WTC11 (cell line): ENCODE data around the gene MS4A6A. TPM values are rescaled to one million over a fixed set of nuclear protein-coding genes. Genes with fewer than 3 reads are reported as not detected.

Source experiments
- ATAC-seq: fragments of 200-7000 bp; cut with Tn5 transposase; 2 replicates; pipeline ENCODE4 v1.10.0; 2021; ENCODE audit warnings: mild to moderate bottlenecking, moderate library complexity
- CTCF ChIA-PET: fragments of 300-600 bp; sonication (Branson Sonifier 250); formaldehyde crosslinking; loops from one replicate; lab custom pipeline; 2021; ENCODE audit warnings: antibody characterized with exemption; lab: Charles Lee
- POLR2A ChIA-PET: fragments of 350-600 bp; sonication (Branson Sonifier 250); formaldehyde crosslinking; loops from one replicate; lab custom pipeline; 2021; ENCODE audit warnings: antibody characterized with exemption; lab: Charles Lee
- DNase-seq: peaks from one replicate; pipeline ENCODE4 v3.0.0; 2021; ENCODE audit warnings: low spot score
- H3K27ac Mint-ChIP-seq: 2 replicates; pipeline ENCODE4 v1.8.0; 2021; ENCODE audit warnings: mixed read lengths
- H3K27me3 Mint-ChIP-seq: 2 replicates; pipeline ENCODE4 v1.8.0; 2021; ENCODE audit warnings: low read depth, mild to moderate bottlenecking, moderate library complexity, mixed read lengths
- H3K36me3 Mint-ChIP-seq: 2 replicates; pipeline ENCODE4 v1.8.0; 2021; ENCODE audit warnings: mixed read lengths
- H3K4me1 Mint-ChIP-seq: 2 replicates; pipeline ENCODE4 v1.8.0; 2022; ENCODE audit warnings: mixed read lengths
- H3K4me3 Mint-ChIP-seq: 2 replicates; pipeline ENCODE4 v1.8.0; 2021; ENCODE audit warnings: mild to moderate bottlenecking, moderate library complexity, mixed read lengths
- H3K9me3 Mint-ChIP-seq: 2 replicates; pipeline ENCODE4 v1.8.0; 2021; ENCODE audit warnings: mixed read lengths
- CREB1 ChIP-seq: sonication (generic); formaldehyde crosslinking; IDR thresholded peaks from 2 replicates; pipeline ENCODE4 v1.8.0; 2023; ENCODE audit warnings: mild to moderate bottlenecking, missing genetic modification reagents
- CREM ChIP-seq: sonication (generic); formaldehyde crosslinking; IDR thresholded peaks from 2 replicates; pipeline ENCODE4 v1.8.1; 2022; ENCODE audit warnings: mild to moderate bottlenecking, missing genetic modification reagents, moderate library complexity
- ELF4 ChIP-seq: sonication (generic); formaldehyde crosslinking; IDR thresholded peaks from 2 replicates; pipeline ENCODE4 v1.8.1; 2022; ENCODE audit warnings: low read depth, mild to moderate bottlenecking, moderate library complexity, missing genetic modification reagents
- EMX1 ChIP-seq: fragments of 250-450 bp; sonication (Bioruptor Pico); IDR thresholded peaks from 2 replicates; pipeline ENCODE4 v1.8.0; 2021; ENCODE audit warnings: mild to moderate bottlenecking
- ESRRA ChIP-seq: sonication (generic); formaldehyde crosslinking; IDR thresholded peaks from 2 replicates; pipeline ENCODE4 v1.8.1; 2022; ENCODE audit warnings: mild to moderate bottlenecking, missing genetic modification reagents, borderline replicate concordance
- FOXK1 ChIP-seq: sonication (generic); formaldehyde crosslinking; IDR thresholded peaks from 2 replicates; pipeline ENCODE4 v1.8.0; 2022; ENCODE audit warnings: mild to moderate bottlenecking, moderate library complexity, missing genetic modification reagents
- GRHL2 ChIP-seq: fragments of 250-450 bp; sonication (Bioruptor Pico); IDR thresholded peaks from 2 replicates; pipeline ENCODE4 v1.8.0; 2022; ENCODE audit warnings: mild to moderate bottlenecking, moderate library complexity; ENCODE audit not compliant: insufficient replicate concordance, severe bottlenecking
- GTF2I ChIP-seq: fragments of 250-450 bp; sonication (Bioruptor Pico); conservative IDR thresholded peaks from 2 replicates; pipeline ENCODE4 v1.4.0; 2021; ENCODE audit warnings: mild to moderate bottlenecking
- JUN ChIP-seq: sonication (generic); formaldehyde crosslinking; IDR thresholded peaks from 2 replicates; pipeline ENCODE4 v1.8.0; 2023; ENCODE audit warnings: mild to moderate bottlenecking, missing genetic modification reagents
- KAT7 ChIP-seq: sonication (generic); formaldehyde crosslinking; IDR thresholded peaks from 2 replicates; pipeline ENCODE4 v1.8.1; 2023; ENCODE audit warnings: missing genetic modification reagents, mild to moderate bottlenecking, borderline replicate concordance
- MXD4 ChIP-seq: fragments of 250-450 bp; sonication (Bioruptor Pico); IDR thresholded peaks from 2 replicates; pipeline ENCODE4 v1.8.0; 2021; ENCODE audit warnings: mild to moderate bottlenecking, moderate library complexity, borderline replicate concordance
- NR3C1 ChIP-seq: sonication (generic); formaldehyde crosslinking; conservative IDR thresholded peaks from 2 replicates; pipeline ENCODE4 v1.8.1; 2023; ENCODE audit warnings: low read depth, mild to moderate bottlenecking, missing genetic modification reagents
- SOX15 ChIP-seq: fragments of 250-450 bp; sonication (Bioruptor Pico); IDR thresholded peaks from 2 replicates; pipeline ENCODE4 v1.9.0; 2021; ENCODE audit warnings: mild to moderate bottlenecking
- ZNF138 ChIP-seq: sonication (generic); formaldehyde crosslinking; conservative IDR thresholded peaks from 2 replicates; pipeline ENCODE4 v1.8.1; 2022; ENCODE audit warnings: mild to moderate bottlenecking, moderate library complexity, missing genetic modification reagents
- ZNF263 ChIP-seq: sonication (generic); formaldehyde crosslinking; IDR thresholded peaks from 2 replicates; pipeline ENCODE4 v1.8.1; 2022; ENCODE audit warnings: low read depth, mild to moderate bottlenecking, moderate library complexity, missing genetic modification reagents
- ZNF396 ChIP-seq: fragments of 250-450 bp; sonication (Bioruptor Pico); IDR thresholded peaks from 2 replicates; pipeline ENCODE4 v1.8.0; 2021; ENCODE audit warnings: mild to moderate bottlenecking, moderate library complexity, borderline replicate concordance
- ZNF512 ChIP-seq: sonication (generic); formaldehyde crosslinking; IDR thresholded peaks from 2 replicates; pipeline ENCODE4 v1.8.1; 2022; ENCODE audit warnings: missing genetic modification reagents, borderline replicate concordance
- total RNA-seq: library from RNA; stranded (reverse); gene quantifications from 3 replicates; pipeline ENCODE4 v1.2.3, GENCODE V29; 2021
- TF ChIP-seq, protein P1 (sequence below): fragments of 250-450 bp; sonication (Bioruptor Pico); IDR thresholded peaks from 2 replicates; pipeline ENCODE4 v1.9.0; 2021; ENCODE audit warnings: mild to moderate bottlenecking
- TF ChIP-seq, protein P2 (sequence below): fragments of 200-600 bp; IDR thresholded peaks from 2 replicates; pipeline ENCODE4 v1.8.0; 2022; ENCODE audit warnings: antibody characterized with exemption
- TF ChIP-seq, protein P3 (sequence below): sonication (generic); formaldehyde crosslinking; IDR thresholded peaks from 2 replicates; pipeline ENCODE4 v1.8.0; 2023; ENCODE audit warnings: missing genetic modification reagents, mild to moderate bottlenecking, borderline replicate concordance
- TF ChIP-seq, protein P4 (sequence below): sonication (generic); formaldehyde crosslinking; IDR thresholded peaks from 2 replicates; pipeline ENCODE4 v1.8.0; 2022; ENCODE audit warnings: mild to moderate bottlenecking, missing genetic modification reagents

MS4A6A gene
- total RNA-seq, 1 experiment from 2014 or later = 0.39 TPM

GRCh38 chr11:60133917-60134316 is 49.0 kb downstream of the MS4A6A start:
- Mint-ChIP-seq H3K36me3 (peaks cover 17% of the 10 kb centered on the region), H3K4me1 (peaks cover 3% of the 10 kb centered on the region; the same call in 1 of the 2 replicates), H3K27me3 (no peaks in the 10 kb centered on the region)

DNA sequence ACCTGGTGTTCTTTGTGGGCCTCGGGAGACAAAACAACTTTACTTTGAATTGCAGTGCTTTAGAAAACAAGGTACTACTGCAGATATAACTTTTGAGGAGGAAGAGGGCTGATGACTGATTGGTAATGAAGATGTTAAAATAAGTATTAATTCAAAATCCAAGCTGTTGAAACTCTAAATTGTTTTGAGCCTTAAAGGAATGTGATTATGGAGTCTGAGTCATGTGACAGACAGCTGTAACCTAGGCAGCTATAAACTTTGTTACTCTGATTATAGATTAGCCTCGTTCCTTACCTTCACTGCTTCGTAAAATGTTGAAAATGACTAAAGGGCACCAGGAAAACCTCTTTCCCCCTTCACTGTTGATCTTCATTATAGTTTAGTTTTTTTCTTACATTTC is 51.0 kb downstream of the MS4A6A start:
- peaks cover 29% of the 10 kb centered on the region for H3K9me3 Mint-ChIP-seq
- DNase-seq = no peak
- H3K4me1 Mint-ChIP-seq = peaks cover 3% of the 10 kb centered on the region; the same call in 1 of the 2 replicates
- CTCF ChIA-PET = interaction anchor here (0.8 kb wide), 1 partner anchor 159 kb away, joined by 3 read pairs; no protein-coding TSS in a partner anchor
- TF ChIP-seq GRHL2 (CRISPR knock-in tag) (no peak), GTF2I (CRISPR knock-in tag) (no peak)
- TF ChIP-seq, protein P1, sequence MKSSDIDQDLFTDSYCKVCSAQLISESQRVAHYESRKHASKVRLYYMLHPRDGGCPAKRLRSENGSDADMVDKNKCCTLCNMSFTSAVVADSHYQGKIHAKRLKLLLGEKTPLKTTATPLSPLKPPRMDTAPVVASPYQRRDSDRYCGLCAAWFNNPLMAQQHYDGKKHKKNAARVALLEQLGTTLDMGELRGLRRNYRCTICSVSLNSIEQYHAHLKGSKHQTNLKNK (CRISPR knock-in tag) = no peak
- H3K36me3 Mint-ChIP-seq = peaks cover 17% of the 10 kb centered on the region
- no peaks in the 10 kb centered on the region for H3K27me3 Mint-ChIP-seq
- ATAC-seq = no peak
- no peak overlapping the region for H3K27ac Mint-ChIP-seq
- POLR2A ChIA-PET = no interaction called here
- no peak overlapping the region for H3K4me3 Mint-ChIP-seq

More at GRCh38 chr11:60133917-60134316, 49.0 kb downstream of the MS4A6A start:
- no peak for ATAC-seq
- Mint-ChIP-seq H3K9me3 (peaks cover 27% of the 10 kb centered on the region), H3K27ac (no peak overlapping the region), H3K4me3 (no peak overlapping the region)
- POLR2A ChIA-PET = no interaction called here
- DNase-seq = no peak
- CTCF ChIA-PET = no interaction called here
- TF ChIP-seq CREM = no peak

GRCh38 chr11:60130496-60130895 is 52.4 kb downstream of the MS4A6A start:
- no peak for TF ChIP-seq NR3C1 (CRISPR knock-in tag)
- TF ChIP-seq, protein P2, sequence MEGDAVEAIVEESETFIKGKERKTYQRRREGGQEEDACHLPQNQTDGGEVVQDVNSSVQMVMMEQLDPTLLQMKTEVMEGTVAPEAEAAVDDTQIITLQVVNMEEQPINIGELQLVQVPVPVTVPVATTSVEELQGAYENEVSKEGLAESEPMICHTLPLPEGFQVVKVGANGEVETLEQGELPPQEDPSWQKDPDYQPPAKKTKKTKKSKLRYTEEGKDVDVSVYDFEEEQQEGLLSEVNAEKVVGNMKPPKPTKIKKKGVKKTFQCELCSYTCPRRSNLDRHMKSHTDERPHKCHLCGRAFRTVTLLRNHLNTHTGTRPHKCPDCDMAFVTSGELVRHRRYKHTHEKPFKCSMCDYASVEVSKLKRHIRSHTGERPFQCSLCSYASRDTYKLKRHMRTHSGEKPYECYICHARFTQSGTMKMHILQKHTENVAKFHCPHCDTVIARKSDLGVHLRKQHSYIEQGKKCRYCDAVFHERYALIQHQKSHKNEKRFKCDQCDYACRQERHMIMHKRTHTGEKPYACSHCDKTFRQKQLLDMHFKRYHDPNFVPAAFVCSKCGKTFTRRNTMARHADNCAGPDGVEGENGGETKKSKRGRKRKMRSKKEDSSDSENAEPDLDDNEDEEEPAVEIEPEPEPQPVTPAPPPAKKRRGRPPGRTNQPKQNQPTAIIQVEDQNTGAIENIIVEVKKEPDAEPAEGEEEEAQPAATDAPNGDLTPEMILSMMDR = peak; percentile 29; the same call in 1 of the 2 replicates
- peak; percentile 22 for DNase-seq
- CTCF ChIA-PET = interaction anchor here (0.8 kb wide), 1 partner anchor 314 kb away, joined by 3 read pairs; no protein-coding TSS in a partner anchor
- no peaks in the 10 kb centered on the region for H3K27me3 Mint-ChIP-seq
- ATAC-seq = peak; percentile 99
- H3K36me3 Mint-ChIP-seq = peaks cover 17% of the 10 kb centered on the region
- peaks cover 33% of the 10 kb centered on the region for H3K9me3 Mint-ChIP-seq
- POLR2A ChIA-PET = no interaction called here
- H3K27ac Mint-ChIP-seq = no peak overlapping the region
- no peak overlapping the region for H3K4me3 Mint-ChIP-seq
- H3K4me1 Mint-ChIP-seq = peaks cover 7% of the 10 kb centered on the region; the same call in 1 of the 2 replicates

- Mint-ChIP-seq H3K9me3 (peaks cover 32% of the 10 kb centered on the region), H3K27ac (no peak overlapping the region), H3K4me1 (peaks cover 14% of the 10 kb centered on the region), H3K36me3 (peaks cover 17% of the 10 kb centered on the region), H3K4me3 (no peak overlapping the region), H3K27me3 (no peaks in the 10 kb centered on the region)
- ChIA-PET POLR2A (no interaction called here), CTCF (interaction anchor here (0.6 to 1.4 kb wide), 5 partner anchors 11 to 1248 kb away, joined by 3 to 5 read pairs (median 3); no protein-coding TSS in a partner anchor)
- ATAC-seq = no peak
- no peak for DNase-seq
- TF ChIP-seq, protein P3, sequence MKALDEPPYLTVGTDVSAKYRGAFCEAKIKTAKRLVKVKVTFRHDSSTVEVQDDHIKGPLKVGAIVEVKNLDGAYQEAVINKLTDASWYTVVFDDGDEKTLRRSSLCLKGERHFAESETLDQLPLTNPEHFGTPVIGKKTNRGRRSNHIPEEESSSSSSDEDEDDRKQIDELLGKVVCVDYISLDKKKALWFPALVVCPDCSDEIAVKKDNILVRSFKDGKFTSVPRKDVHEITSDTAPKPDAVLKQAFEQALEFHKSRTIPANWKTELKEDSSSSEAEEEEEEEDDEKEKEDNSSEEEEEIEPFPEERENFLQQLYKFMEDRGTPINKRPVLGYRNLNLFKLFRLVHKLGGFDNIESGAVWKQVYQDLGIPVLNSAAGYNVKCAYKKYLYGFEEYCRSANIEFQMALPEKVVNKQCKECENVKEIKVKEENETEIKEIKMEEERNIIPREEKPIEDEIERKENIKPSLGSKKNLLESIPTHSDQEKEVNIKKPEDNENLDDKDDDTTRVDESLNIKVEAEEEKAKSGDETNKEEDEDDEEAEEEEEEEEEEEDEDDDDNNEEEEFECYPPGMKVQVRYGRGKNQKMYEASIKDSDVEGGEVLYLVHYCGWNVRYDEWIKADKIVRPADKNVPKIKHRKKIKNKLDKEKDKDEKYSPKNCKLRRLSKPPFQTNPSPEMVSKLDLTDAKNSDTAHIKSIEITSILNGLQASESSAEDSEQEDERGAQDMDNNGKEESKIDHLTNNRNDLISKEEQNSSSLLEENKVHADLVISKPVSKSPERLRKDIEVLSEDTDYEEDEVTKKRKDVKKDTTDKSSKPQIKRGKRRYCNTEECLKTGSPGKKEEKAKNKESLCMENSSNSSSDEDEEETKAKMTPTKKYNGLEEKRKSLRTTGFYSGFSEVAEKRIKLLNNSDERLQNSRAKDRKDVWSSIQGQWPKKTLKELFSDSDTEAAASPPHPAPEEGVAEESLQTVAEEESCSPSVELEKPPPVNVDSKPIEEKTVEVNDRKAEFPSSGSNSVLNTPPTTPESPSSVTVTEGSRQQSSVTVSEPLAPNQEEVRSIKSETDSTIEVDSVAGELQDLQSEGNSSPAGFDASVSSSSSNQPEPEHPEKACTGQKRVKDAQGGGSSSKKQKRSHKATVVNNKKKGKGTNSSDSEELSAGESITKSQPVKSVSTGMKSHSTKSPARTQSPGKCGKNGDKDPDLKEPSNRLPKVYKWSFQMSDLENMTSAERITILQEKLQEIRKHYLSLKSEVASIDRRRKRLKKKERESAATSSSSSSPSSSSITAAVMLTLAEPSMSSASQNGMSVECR = no peak
- TF ChIP-seq SOX15 (CRISPR knock-in tag) (no peak), FOXK1 (CRISPR knock-in tag) (no peak), ELF4 (CRISPR knock-in tag) (no peak), JUN (CRISPR knock-in tag) (no peak), ZNF396 (CRISPR knock-in tag) (no peak), ESRRA (no peak), EMX1 (CRISPR knock-in tag) (no peak), ZNF138 (no peak), ZNF512 (CRISPR knock-in tag) (no peak), KAT7 (CRISPR knock-in tag) (no peak), CREB1 (CRISPR knock-in tag) (no peak), MXD4 (CRISPR knock-in tag) (no peak), ZNF263 (CRISPR knock-in tag) (no peak)
- TF ChIP-seq, protein P4, sequence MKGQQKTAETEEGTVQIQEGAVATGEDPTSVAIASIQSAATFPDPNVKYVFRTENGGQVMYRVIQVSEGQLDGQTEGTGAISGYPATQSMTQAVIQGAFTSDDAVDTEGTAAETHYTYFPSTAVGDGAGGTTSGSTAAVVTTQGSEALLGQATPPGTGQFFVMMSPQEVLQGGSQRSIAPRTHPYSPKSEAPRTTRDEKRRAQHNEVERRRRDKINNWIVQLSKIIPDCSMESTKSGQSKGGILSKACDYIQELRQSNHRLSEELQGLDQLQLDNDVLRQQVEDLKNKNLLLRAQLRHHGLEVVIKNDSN (CRISPR knock-in tag) = no peak
These were observed 53.0 kb downstream of the MS4A6A start for GRCh38 chr11:60129853-60130252.
